CD1c-positive myeloid dendritic cell (primary cell): ENCODE data around the gene MTMR3.

ENCODE experiments used
- DNase-seq: peaks from one replicate; pipeline ENCODE4 v3.0.0-alpha.2; 2016; ENCODE audit errors: extremely low spot score

MTMR3 gene

GRCh38 chr22:29870574-29870973 is 12.4 kb upstream of the MTMR3 start:
- DNase-seq: no peak

GRCh38 chr22:29871684-29872083 is 11.3 kb upstream of the MTMR3 start:
- DNase-seq: no peak

GRCh38 chr22:29872144-29872893 is 10.7 kb upstream of the MTMR3 start:
- DNase-seq: no peak

GRCh38 chr22:29872989-29873388 is 10.0 kb upstream of the MTMR3 start:
- peak; percentile 77 for DNase-seq

- no peak for DNase-seq
Observed at GRCh38 chr22:29873943-29874342, 9.0 kb upstream of the MTMR3 start.

GRCh38 chr22:29877620-29878019 is 5.4 kb upstream of the MTMR3 start:
- DNase-seq: no peak

GRCh38 chr22:29879753-29880152 is 3.2 kb upstream of the MTMR3 start:
- no peak for DNase-seq

GRCh38 chr22:29882716-29883044 is 294 bp upstream of the MTMR3 start:
- DNase-seq: no peak

GRCh38 chr22:29883775-29884097 is 762 bp downstream of the MTMR3 start:
- DNase-seq: no peak

- no peak for DNase-seq
Observed at GRCh38 chr22:29885610-29886009, 2.6 kb downstream of the MTMR3 start.

- peak; percentile 71 for DNase-seq
Observed at GRCh38 chr22:29886596-29886995, 3.6 kb downstream of the MTMR3 start.

- DNase-seq: peak; percentile 8
Observed at GRCh38 chr22:29887358-29887757, 4.4 kb downstream of the MTMR3 start.

- no peak for DNase-seq
Observed at GRCh38 chr22:29890760-29891159, 7.8 kb downstream of the MTMR3 start.

GRCh38 chr22:29892315-29893156 is 9.6 kb downstream of the MTMR3 start:
- no peak for DNase-seq

- DNase-seq: peak; percentile 73
Observed at GRCh38 chr22:29901354-29901753, 18.4 kb downstream of the MTMR3 start.

- no peak for DNase-seq
Observed at GRCh38 chr22:29903371-29903770, 20.4 kb downstream of the MTMR3 start.

GRCh38 chr22:29904020-29904419 is 21.0 kb downstream of the MTMR3 start:
- no peak for DNase-seq

GRCh38 chr22:29907753-29908515 is 25.0 kb downstream of the MTMR3 start:
- DNase-seq: peak; percentile 62

- DNase-seq: no peak
Observed at GRCh38 chr22:29912141-29912540, 29.2 kb downstream of the MTMR3 start.

GRCh38 chr22:29912605-29913398 is 29.8 kb downstream of the MTMR3 start:
- DNase-seq: no peak

- DNase-seq: no peak
Observed at GRCh38 chr22:29914165-29914564, 31.2 kb downstream of the MTMR3 start.
